Transverse colon (tissue), 4 donors: ENCODE measurements around the gene CKM. TPM values are rescaled to one million over a fixed set of nuclear protein-coding genes. Genes with fewer than 3 reads are reported as not detected.

Experiments used
- DNase-seq: peaks from one replicate; pipeline ENCODE4 v3.0.0-alpha.2; 2019
- H3K27ac ChIP-seq, 4 donors: fragments of 200-600 bp; sonication (generic); 2 replicates each; pipeline ENCODE4 v1.5.1; 2016 to 2018; ENCODE audit warnings: inconsistent platforms in 4 of 4
- H3K27me3 ChIP-seq: fragments of 200-600 bp; sonication (generic); 2 replicates; pipeline ENCODE4 v1.5.1; 2017; ENCODE audit warnings: inconsistent platforms
- H3K36me3 ChIP-seq, 4 donors: fragments of 200-600 bp; sonication (generic); 2 replicates each; pipeline ENCODE4 v1.5.1; 2017 to 2019; ENCODE audit warnings: inconsistent platforms in 4 of 4
- H3K4me1 ChIP-seq, 4 donors: fragments of 200-600 bp; sonication (generic); 2 replicates each; pipeline ENCODE4 v1.5.1; 2017 to 2020; ENCODE audit warnings: inconsistent platforms in 4 of 4
- H3K4me3 ChIP-seq, 4 donors: fragments of 200-600 bp; sonication (generic); 1 replicate in 1 of 4; 2 replicates in 3 of 4; pipeline versions ENCODE4 v1.5.1 to v1.6.1; 2017 to 2019; ENCODE audit warnings: inconsistent platforms in 4 of 4
- H3K9me3 ChIP-seq, 2 donors: fragments of 200-600 bp; sonication (generic); 2 replicates each; pipeline ENCODE4 v1.5.1; 2017 to 2019; ENCODE audit warnings: inconsistent platforms in 2 of 2
- EP300 ChIP-seq: sonication (generic); formaldehyde crosslinking; IDR thresholded peaks from one replicate; pipeline ENCODE4 v1.6.1; 2017; ENCODE audit warnings: antibody characterized with exemption, low read depth
- POLR2A ChIP-seq: fragments of 450-650 bp; IDR thresholded peaks from one replicate; pipeline ENCODE4 v1.6.1; 2016; ENCODE audit warnings: antibody characterized with exemption, mild to moderate bottlenecking, moderate library complexity
- POLR2AphosphoS5 ChIP-seq, 3 donors: sonication (generic); formaldehyde crosslinking; IDR thresholded peaks; one replicate each; pipeline ENCODE4 v1.6.1; 2016; ENCODE audit warnings: antibody characterized with exemption in 3 of 3
- WGBS, 2 donors: methylation state at CpG; one replicate each; pipeline ENCODE4 v1.1.5; 2018; ENCODE audit warnings: low coverage in 1 of 2; 5-methylcytosine and 5-hydroxymethylcytosine counted together
- in situ Hi-C, 4 donors: fragments of 200-750 bp; cut with MboI; loops; one replicate each; pipeline versions ENCODE4 v1.15.0 to v1.15.1; 2017; ENCODE audit warnings: low sequenced_read_pairs in 3 of 4, low pct_ligation_motif_present in 1 of 4, low pct_unique_long_range_greater_than_20kb in 1 of 4
- intact Hi-C: fragments of 100-400 bp; cut with DNase I; formaldehyde crosslinking; loops from one replicate; pipeline ENCODE4 v1.15.1; 2023; ENCODE audit warnings: low total_unique reads
- total RNA-seq, 4 donors: library from RNA; depleted of rRNA; stranded (reverse); fragments of >200 nt; gene quantifications; one replicate each; pipeline ENCODE4 v1.1.0, GENCODE V29; 2016
- TF ChIP-seq, protein P1 (sequence below), 5 experiments: fragments of 200-600 bp in 3 of 5; fragments of 450-650 bp in 2 of 5; sonication (generic) in 3 of 5; IDR thresholded peaks; 1 replicate in 2 of 5; 2 replicates in 3 of 5; pipeline ENCODE4 v1.5.1; 2016 to 2017; ENCODE audit warnings: antibody characterized with exemption in 5 of 5, inconsistent platforms in 3 of 5, mild to moderate bottlenecking in 2 of 5, moderate library complexity in 1 of 5

CKM gene
- total RNA-seq, 4 donors from 2014 or later = 4.0 to 32.2 (median 27.9) TPM; not detected in 1

DNA sequence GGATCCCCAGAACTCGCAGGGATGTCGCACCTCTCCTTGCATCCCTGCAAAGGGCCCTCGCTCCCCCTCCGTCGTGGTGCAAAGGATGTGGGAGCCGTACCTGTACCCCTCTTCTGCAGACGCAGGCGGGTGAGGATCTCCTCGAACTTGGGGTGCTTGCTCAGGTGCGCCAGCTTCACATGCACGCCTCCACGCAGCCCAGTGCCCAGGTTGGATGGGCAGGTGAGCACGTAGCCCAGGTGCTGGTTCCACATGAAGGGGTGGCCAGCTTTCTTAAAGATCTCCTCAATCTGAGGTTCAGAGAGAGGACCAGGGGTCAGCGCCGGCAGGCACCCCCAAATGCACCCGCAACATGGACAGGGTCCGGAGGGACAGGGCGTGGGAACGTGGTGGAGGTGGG lies 15.3 kb downstream of the CKM start:
- Histone ChIP-seq H3K4me3 (no peak overlapping the region), H3K4me1 (no peaks in the 10 kb centered on the region), H3K27me3 (no peaks in the 10 kb centered on the region), H3K36me3 (no peaks in the 10 kb centered on the region), H3K9me3 (no peaks in the 10 kb centered on the region), H3K27ac (no peak overlapping the region)
- TF ChIP-seq POLR2AphosphoS5 (IDR thresholded peaks at IDR 0.05) (no peak), POLR2A (no peak), EP300 (no peak)
- TF ChIP-seq, protein P1, sequence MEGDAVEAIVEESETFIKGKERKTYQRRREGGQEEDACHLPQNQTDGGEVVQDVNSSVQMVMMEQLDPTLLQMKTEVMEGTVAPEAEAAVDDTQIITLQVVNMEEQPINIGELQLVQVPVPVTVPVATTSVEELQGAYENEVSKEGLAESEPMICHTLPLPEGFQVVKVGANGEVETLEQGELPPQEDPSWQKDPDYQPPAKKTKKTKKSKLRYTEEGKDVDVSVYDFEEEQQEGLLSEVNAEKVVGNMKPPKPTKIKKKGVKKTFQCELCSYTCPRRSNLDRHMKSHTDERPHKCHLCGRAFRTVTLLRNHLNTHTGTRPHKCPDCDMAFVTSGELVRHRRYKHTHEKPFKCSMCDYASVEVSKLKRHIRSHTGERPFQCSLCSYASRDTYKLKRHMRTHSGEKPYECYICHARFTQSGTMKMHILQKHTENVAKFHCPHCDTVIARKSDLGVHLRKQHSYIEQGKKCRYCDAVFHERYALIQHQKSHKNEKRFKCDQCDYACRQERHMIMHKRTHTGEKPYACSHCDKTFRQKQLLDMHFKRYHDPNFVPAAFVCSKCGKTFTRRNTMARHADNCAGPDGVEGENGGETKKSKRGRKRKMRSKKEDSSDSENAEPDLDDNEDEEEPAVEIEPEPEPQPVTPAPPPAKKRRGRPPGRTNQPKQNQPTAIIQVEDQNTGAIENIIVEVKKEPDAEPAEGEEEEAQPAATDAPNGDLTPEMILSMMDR (IDR thresholded peaks at IDR 0.05) = no peak
- in situ Hi-C loops = no loop called here
- intact Hi-C loops = no loop called here
- no peak for DNase-seq
- 93% methylated on average over 19 of the region's 19 CpGs; no CpG with 5 or more reads in 1 of the 2 donors for WGBS, 2 donors

DNA sequence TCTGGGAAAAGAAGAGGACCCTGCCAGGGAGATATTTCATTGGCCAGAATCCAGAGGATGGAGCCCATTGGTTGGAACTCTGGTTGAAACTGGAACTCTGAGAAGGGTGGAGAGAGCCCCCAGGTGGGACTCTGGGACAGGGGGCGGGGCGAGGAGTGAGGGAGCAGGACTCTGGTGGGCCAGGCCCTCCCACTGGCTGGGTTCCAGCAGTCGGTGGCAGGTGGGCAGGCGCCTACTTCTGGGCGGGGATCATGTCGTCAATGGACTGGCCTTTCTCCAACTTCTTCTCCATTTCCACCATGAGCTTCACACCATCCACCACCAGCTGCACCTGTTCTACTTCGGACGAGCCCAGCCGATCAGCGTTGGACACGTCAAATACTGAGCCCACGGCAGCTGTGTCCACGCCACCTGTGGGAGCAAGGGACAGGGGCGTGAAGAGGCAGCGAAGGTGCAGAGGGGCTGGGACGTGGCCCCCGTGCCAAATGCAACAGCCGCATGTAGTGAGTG lies 16.1 kb downstream of the CKM start:
- WGBS, 2 donors = 84% methylated on average over 13 of the region's 18 CpGs; no CpG with 5 or more reads in 1 of the 2 donors
- in situ Hi-C loops (no loop called here), intact Hi-C loops (no loop called here)
- Histone ChIP-seq H3K9me3 (no peaks in the 10 kb centered on the region), H3K4me1 (no peaks in the 10 kb centered on the region), H3K27ac (no peak overlapping the region), H3K27me3 (no peaks in the 10 kb centered on the region), H3K36me3 (no peaks in the 10 kb centered on the region), H3K4me3 (no peak overlapping the region)
- no peak for DNase-seq
- TF ChIP-seq EP300 = no peak
- TF ChIP-seq POLR2A = no peak
- TF ChIP-seq, protein P1 (IDR thresholded peaks at IDR 0.05) = no peak
- no peak for TF ChIP-seq POLR2AphosphoS5 (IDR thresholded peaks at IDR 0.05)

DNA sequence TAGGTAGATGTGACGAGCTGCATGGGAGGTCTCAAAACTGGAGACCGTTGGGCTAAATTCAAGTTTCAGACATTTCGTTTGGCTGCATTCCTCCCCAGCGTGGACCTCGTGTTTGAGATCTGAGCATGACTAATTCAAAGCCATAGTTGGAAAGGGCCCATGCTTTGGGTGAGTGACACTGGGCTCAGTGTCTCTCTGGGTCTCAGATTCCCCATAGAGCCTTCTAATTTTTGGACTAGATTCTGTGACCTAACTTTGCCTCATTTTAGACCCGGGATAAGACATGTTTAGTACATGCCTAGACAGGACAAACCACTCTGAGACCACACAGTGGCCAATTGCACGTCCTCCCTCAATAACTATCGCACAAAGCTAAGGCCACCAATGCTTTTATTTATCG lies 16.6 kb downstream of the CKM start:
- intact Hi-C loops (no loop called here), in situ Hi-C loops (no loop called here)
- 57 to 60% methylated on average over 1 to 9 of the region's 9 CpGs for WGBS, 2 donors

DNA sequence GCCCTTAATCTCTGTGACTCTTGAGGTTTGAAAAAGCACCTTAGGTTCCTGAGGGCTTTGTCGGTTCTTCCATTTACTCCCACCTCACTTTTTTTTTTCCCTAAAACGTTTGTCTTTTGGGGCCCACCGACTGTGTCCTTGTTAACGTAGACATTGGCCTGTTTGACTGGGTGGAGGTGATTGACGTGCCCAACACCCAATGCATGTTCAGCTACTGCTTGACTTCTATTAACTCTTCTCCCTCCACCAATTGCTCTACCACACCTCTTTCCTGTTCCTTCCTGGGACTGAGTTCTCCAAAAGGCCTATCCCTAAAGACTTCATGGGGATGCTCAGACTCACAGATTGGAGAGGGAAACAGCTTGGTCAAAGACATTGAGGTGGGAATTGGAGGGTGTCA lies 17.3 kb downstream of the CKM start:
- no peak for DNase-seq
- TF ChIP-seq EP300 (no peak), POLR2AphosphoS5 (IDR thresholded peaks at IDR 0.05) (no peak), POLR2A (no peak)
- TF ChIP-seq, protein P1 (IDR thresholded peaks at IDR 0.05) = no peak
- Histone ChIP-seq H3K36me3 (no peaks in the 10 kb centered on the region), H3K4me1 (no peaks in the 10 kb centered on the region), H3K27ac (no peak overlapping the region), H3K4me3 (no peak overlapping the region), H3K27me3 (no peaks in the 10 kb centered on the region), H3K9me3 (no peaks in the 10 kb centered on the region)
- in situ Hi-C loops = no loop called here
- 23 to 29% methylated on average over 5 of the region's 5 CpGs for WGBS, 2 donors
- intact Hi-C loops = no loop called here

More for the DNA sequence above, 16.6 kb downstream of the CKM start:
- TF ChIP-seq EP300 = no peak
- TF ChIP-seq, protein P1 (IDR thresholded peaks at IDR 0.05) = no peak
- TF ChIP-seq POLR2AphosphoS5 (IDR thresholded peaks at IDR 0.05) = no peak
- no peak for TF ChIP-seq POLR2A
- no peak for DNase-seq
- H3K27me3 ChIP-seq = no peaks in the 10 kb centered on the region
- no peaks in the 10 kb centered on the region for H3K36me3 ChIP-seq
- H3K4me3 ChIP-seq = no peak overlapping the region
- H3K9me3 ChIP-seq = no peaks in the 10 kb centered on the region
- no peaks in the 10 kb centered on the region for H3K4me1 ChIP-seq
- no peak overlapping the region for H3K27ac ChIP-seq
